ENCODE data around the gene BCOR. TPM values are rescaled to one million over a fixed set of nuclear protein-coding genes. Genes with fewer than 3 reads are reported as not detected.

The BCOR gene
- total RNA-seq, 1 donor from 2014 or later = 24.8 TPM

GRCh38 chrX:40107291-40108161 is 9.8 kb upstream of the BCOR start:
- TF ChIP-seq, protein P1, sequence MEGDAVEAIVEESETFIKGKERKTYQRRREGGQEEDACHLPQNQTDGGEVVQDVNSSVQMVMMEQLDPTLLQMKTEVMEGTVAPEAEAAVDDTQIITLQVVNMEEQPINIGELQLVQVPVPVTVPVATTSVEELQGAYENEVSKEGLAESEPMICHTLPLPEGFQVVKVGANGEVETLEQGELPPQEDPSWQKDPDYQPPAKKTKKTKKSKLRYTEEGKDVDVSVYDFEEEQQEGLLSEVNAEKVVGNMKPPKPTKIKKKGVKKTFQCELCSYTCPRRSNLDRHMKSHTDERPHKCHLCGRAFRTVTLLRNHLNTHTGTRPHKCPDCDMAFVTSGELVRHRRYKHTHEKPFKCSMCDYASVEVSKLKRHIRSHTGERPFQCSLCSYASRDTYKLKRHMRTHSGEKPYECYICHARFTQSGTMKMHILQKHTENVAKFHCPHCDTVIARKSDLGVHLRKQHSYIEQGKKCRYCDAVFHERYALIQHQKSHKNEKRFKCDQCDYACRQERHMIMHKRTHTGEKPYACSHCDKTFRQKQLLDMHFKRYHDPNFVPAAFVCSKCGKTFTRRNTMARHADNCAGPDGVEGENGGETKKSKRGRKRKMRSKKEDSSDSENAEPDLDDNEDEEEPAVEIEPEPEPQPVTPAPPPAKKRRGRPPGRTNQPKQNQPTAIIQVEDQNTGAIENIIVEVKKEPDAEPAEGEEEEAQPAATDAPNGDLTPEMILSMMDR (IDR thresholded peaks at IDR 0.05) = no peak
- Mint-ChIP-seq H3K27ac (ENCODE audit: unreplicated experiment) (peak overlapping the region; percentile 95), H3K4me3 (ENCODE audit: unreplicated experiment) (peak overlapping the region; percentile 72), H3K27me3 (ENCODE audit: unreplicated experiment) (no peaks in the 10 kb centered on the region), H3K36me3 (ENCODE audit: unreplicated experiment) (no peaks in the 10 kb centered on the region), H3K9me3 (ENCODE audit: unreplicated experiment) (no peaks in the 10 kb centered on the region), H3K4me1 (ENCODE audit: unreplicated experiment) (peaks cover 50% of the 10 kb centered on the region)
- DNase-seq (ENCODE audit: extremely low spot score, unreplicated experiment) = no peak

- peaks cover 53% of the 10 kb centered on the region for H3K4me1 Mint-ChIP-seq (ENCODE audit: unreplicated experiment)
- no peak for DNase-seq (ENCODE audit: extremely low spot score, unreplicated experiment)
- peak overlapping the region; percentile 72 for H3K4me3 Mint-ChIP-seq (ENCODE audit: unreplicated experiment)
- H3K9me3 Mint-ChIP-seq (ENCODE audit: unreplicated experiment) = no peaks in the 10 kb centered on the region
- H3K27ac Mint-ChIP-seq (ENCODE audit: unreplicated experiment) = peak overlapping the region; percentile 95
- no peaks in the 10 kb centered on the region for H3K36me3 Mint-ChIP-seq (ENCODE audit: unreplicated experiment)
- TF ChIP-seq, protein P1 (IDR thresholded peaks at IDR 0.05) = no peak
- H3K27me3 Mint-ChIP-seq (ENCODE audit: unreplicated experiment) = no peaks in the 10 kb centered on the region
These were observed 9.0 kb upstream of the BCOR start for GRCh38 chrX:40106676-40107290.

GRCh38 chrX:40105835-40106675 is 8.3 kb upstream of the BCOR start:
- Mint-ChIP-seq H3K9me3 (ENCODE audit: unreplicated experiment) (no peaks in the 10 kb centered on the region), H3K4me3 (ENCODE audit: unreplicated experiment) (peak overlapping the region; percentile 72), H3K36me3 (ENCODE audit: unreplicated experiment) (no peaks in the 10 kb centered on the region), H3K27me3 (ENCODE audit: unreplicated experiment) (no peaks in the 10 kb centered on the region), H3K4me1 (ENCODE audit: unreplicated experiment) (peaks cover 55% of the 10 kb centered on the region), H3K27ac (ENCODE audit: unreplicated experiment) (peak overlapping the region; percentile 95)
- no peak for DNase-seq (ENCODE audit: extremely low spot score, unreplicated experiment)
- TF ChIP-seq, protein P1 (IDR thresholded peaks at IDR 0.05) = no peak

GRCh38 chrX:40104985-40105834 is 7.5 kb upstream of the BCOR start:
- Mint-ChIP-seq H3K27me3 (ENCODE audit: unreplicated experiment) (no peaks in the 10 kb centered on the region), H3K4me3 (ENCODE audit: unreplicated experiment) (peak overlapping the region; percentile 62), H3K36me3 (ENCODE audit: unreplicated experiment) (no peaks in the 10 kb centered on the region), H3K4me1 (ENCODE audit: unreplicated experiment) (peaks cover 60% of the 10 kb centered on the region), H3K9me3 (ENCODE audit: unreplicated experiment) (no peaks in the 10 kb centered on the region), H3K27ac (ENCODE audit: unreplicated experiment) (peak overlapping the region; percentile 70)
- no peak for DNase-seq (ENCODE audit: extremely low spot score, unreplicated experiment)
- TF ChIP-seq, protein P1 (IDR thresholded peaks at IDR 0.05) = no peak
